Retinal pigment epithelial cell (primary cell): ENCODE results near the gene AP4E1.

ENCODE experiments used
- DNase-seq: peaks from one replicate; pipeline ENCODE4 v3.0.0-alpha.2; 2010; ENCODE audit warnings: low read depth
- H3K4me3 ChIP-seq: 2 replicates; pipeline ENCODE4 v1.5.1; 2011; ENCODE audit warnings: mild to moderate bottlenecking, low read length, control low read depth, moderate library complexity
- TF ChIP-seq, protein P1 (sequence below): conservative IDR thresholded peaks from 2 replicates; pipeline ENCODE4 v1.5.1; 2011; ENCODE audit warnings: low read depth, low read length, control low read depth, inconsistent platforms

Gene AP4E1

DNA sequence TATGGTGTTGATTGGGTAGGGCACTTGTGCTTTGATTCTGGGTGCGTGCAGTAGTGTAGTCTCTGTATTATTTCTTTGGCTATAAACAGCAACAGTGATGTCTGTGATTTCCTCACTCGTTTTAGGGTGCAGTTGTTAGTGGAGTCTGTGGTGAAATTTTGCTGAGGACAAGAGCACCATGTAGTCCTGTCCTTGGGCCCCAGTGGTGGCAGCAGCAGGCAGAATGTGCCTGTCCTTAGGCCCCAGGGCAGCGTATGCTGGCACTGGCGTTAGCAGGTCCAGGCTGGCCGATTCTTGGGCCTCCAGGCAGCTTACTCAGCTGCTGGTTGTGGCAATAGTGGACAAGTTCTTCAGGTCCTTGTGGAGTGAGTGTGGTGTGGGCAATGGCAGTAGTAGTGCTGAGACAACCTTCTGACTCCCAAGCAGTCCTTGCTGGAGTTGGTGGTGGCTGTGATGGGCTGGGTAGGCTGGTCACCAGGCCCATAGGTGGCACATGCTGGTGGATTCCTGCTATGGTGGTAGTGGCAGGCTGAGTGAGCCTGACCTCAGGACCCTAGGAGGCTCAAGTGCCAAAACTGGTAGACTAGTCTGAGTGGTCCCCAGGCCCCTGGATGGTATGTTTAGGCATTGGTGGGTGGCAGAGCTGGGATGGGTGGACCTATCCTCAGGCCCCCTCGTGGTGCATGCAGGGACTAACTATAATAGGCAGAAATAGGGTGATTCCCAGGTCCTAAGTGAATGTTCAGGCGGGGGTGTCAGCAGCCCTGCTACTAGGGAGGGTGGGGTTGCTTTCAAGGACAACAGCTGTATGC is 129.9 kb downstream of the AP4E1 start:
- H3K4me3 ChIP-seq: no peak overlapping the region
- DNase-seq: no peak
- TF ChIP-seq, protein P1, sequence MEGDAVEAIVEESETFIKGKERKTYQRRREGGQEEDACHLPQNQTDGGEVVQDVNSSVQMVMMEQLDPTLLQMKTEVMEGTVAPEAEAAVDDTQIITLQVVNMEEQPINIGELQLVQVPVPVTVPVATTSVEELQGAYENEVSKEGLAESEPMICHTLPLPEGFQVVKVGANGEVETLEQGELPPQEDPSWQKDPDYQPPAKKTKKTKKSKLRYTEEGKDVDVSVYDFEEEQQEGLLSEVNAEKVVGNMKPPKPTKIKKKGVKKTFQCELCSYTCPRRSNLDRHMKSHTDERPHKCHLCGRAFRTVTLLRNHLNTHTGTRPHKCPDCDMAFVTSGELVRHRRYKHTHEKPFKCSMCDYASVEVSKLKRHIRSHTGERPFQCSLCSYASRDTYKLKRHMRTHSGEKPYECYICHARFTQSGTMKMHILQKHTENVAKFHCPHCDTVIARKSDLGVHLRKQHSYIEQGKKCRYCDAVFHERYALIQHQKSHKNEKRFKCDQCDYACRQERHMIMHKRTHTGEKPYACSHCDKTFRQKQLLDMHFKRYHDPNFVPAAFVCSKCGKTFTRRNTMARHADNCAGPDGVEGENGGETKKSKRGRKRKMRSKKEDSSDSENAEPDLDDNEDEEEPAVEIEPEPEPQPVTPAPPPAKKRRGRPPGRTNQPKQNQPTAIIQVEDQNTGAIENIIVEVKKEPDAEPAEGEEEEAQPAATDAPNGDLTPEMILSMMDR: no peak

DNA sequence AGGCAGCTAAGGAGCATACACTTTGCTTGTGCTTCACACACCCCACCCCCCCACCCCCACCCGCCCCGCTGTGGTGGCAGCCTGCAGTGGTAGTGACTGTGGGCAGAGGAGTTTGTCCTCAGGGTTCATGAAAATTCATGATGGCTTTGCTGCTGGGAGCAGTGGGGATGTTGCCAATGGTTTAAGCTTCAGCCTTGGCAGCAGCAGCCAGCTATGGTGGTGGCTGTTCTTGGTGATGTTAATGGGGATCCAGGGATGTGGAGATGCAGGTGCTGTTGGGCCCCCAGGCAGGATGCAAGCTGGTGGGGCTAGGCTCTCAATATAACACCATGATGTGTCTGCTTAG is 130.5 kb downstream of the AP4E1 start:
- TF ChIP-seq, protein P1: no peak

DNA sequence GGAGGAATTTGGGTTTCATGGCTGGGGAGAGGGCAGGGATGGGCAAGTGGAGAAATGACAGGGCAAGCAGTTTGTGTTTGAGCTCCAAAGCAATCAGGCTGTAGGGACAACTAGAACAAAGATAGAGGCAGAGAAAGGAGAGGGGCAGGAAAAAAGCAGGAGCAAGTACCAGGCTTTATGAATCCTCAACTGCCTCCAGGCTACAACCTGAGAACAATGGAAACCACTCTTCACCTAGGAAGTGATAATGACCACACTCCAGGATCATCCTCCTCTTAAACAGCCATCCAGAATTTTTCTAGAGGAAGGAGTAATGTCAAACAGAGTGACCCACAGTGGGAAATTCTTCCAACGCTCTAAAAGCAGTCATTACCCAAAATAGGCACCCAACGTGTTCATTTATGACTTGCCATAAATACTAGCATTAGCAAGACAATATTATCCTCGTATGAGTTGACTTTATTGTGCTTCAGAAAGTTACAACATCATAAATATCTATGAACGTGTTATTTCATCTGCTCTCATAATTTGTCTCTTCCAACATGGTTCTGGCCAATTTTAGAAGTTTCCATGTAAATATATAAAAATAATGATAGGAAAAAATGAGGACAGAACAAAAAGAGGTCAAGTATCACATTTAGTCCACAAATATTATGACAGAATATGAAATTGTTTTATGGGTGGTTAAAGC is 135.7 kb downstream of the AP4E1 start:
- DNase-seq: no peak
- TF ChIP-seq, protein P1: no peak
- H3K4me3 ChIP-seq: no peak overlapping the region

More for the DNA sequence above, 130.5 kb downstream of the AP4E1 start:
- DNase-seq: no peak
- no peak overlapping the region for H3K4me3 ChIP-seq

DNA sequence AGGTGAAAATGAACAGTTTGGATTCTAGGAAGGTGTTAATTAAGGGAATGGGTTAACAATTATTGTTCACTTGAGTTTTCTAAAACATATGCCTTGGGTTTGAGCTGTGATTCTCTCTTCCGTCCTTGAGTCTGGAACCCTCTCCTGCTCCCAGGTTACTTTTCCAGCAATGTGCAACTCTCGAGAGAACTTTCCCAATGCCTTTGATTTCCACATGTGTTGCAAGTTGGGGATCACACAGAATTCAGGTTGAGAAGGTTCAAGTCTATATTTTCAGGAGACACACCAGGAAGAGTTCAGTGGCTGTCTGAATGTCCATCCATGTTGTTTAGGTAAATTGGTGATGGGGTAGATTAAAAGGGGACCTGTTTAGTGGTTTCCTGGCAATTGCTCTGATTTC is 137.5 kb downstream of the AP4E1 start:
- DNase-seq: no peak
- no peak overlapping the region for H3K4me3 ChIP-seq
- TF ChIP-seq, protein P1: no peak

DNA sequence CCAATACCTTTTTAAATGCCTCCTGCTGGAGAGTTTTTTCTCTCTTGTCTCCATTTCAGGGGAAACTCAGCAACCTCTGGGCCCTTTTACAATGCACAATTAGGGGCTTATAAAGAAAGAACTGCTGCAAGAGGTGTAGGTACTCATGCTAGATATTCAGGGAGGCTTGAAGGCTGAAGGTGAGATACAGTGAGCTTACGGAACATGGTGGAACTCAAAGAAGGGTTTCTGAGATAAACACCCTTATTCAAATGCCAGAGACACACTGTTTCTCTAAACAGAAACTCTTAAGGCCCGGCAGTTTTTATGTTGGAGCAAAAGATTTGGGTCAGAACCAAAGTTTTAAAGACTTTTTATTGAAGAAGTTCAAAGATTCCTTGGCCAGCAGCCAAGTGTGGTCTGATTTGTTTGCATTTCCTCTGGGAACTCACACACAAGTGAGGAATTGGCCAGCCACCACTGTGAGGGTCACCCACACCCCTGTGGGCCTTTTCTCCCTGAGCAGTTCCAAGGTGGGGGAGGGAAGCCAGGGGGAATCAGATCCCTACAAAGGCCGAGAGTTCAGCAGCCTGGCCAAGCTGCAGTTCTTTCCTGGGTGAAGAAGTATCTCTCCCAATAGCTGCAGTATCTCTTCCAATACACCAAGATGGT is 138.4 kb downstream of the AP4E1 start:
- no peak overlapping the region for H3K4me3 ChIP-seq
- TF ChIP-seq, protein P1: no peak
- no peak for DNase-seq

DNA sequence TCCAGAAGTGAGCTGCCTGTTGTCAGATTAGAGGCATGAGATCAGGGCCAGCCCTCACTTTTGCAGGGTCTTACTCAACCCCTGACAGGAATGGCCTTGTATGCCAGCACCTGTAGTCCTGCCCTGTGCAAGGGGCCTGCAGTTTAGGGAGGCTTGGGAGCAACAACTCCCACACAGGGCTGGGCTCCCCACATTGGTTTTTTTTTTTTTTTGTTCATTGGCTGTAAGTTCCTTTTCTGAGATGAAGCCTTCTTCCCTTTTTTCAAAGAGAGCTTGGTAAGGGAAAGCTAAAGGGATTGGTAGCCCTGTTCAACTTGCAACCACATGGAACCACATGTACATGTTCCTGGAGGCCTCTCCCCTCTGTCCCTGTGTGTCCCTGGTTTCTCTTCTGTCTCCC is 139.8 kb downstream of the AP4E1 start:
- no peak overlapping the region for H3K4me3 ChIP-seq
- DNase-seq: no peak
- TF ChIP-seq, protein P1: no peak

DNA sequence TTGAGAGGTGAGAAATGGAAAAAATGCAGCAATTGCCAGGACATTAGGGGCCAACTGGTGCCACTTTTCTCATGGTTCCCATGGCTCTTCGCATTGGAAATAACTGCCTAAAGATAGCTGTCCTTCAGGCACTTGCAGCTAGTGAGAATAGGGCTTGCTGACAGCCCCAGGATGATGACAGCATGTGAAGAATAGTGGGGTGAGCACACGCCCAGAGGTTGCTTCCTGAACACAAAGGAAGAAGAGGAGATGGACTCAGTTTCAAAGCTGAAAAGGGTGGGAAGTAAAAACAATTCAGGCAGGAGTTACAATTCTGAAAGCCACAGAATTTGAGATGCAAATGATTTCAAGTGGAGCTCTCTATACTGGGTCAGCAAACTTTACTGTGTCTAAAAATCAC is 140.6 kb downstream of the AP4E1 start:
- TF ChIP-seq, protein P1: no peak
- no peak overlapping the region for H3K4me3 ChIP-seq
- DNase-seq: no peak
